Measurements from ENCODE around the gene ZNF260. TPM values are rescaled to one million over a fixed set of nuclear protein-coding genes. Genes with fewer than 3 reads are reported as not detected.

The ZNF260 gene
- 11.3 and 15.0 TPM in 2 replicates for total RNA-seq (2012; rRNA removed)
- polyA plus RNA-seq (2012; rRNA removed), result 2.5 and 4.0 TPM in 2 replicates
- polyA plus RNA-seq (2012; cell fraction: cytosol; rRNA removed), result 0.55 and 0.84 TPM in 2 replicates
- 3.2 and 4.7 TPM in 2 replicates for polyA plus RNA-seq (2012; cell fraction: nucleus; rRNA removed; ENCODE audit: low replicate concordance)
- Bru-seq, nascent RNA, result percentile 77 among the genes with signal in this experiment
- percentile 92 among the genes with signal in this experiment for BruChase-seq, experiment 1, labeled RNA remaining after a 6-hour chase
- BruChase-seq, experiment 2, labeled RNA remaining after a 2-hour chase, result percentile 93 among the genes with signal in this experiment
- long read RNA-seq, full-length matches to known transcripts, result 8 of 16 reads
- long read RNA-seq, partial matches to known transcripts, result 1 of 16 reads
- long read RNA-seq, other reads (novel, unspliced or antisense), result 7 of 16 reads

- Histone ChIP-seq H3K27ac (ENCODE audit: insufficient read depth, low read length) (peak within 1 kb of the TSS; percentile 92), H3K9me1 (ENCODE audit: insufficient read depth, low read length) (peaks cover 4% of the 10 kb centered on the region; the same call in 1 of the 2 replicates), H2BK5ac (ENCODE audit: low read depth, low read length, poor library complexity, severe bottlenecking) (peak within 1 kb of the TSS; percentile 88), H3K79me1 (ENCODE audit: low read depth in 1 of 2, low read length in 2 of 2) (peaks cover 16 to 24% of the 10 kb centered on the region in 2 experiments), H2BK120ac (ENCODE audit: low read depth, low read length) (peak within 1 kb of the TSS; percentile 96), H2AK9ac (replicated peaks; ENCODE audit: low read depth, low read length, poor library complexity) (peak within 1 kb of the TSS; percentile 78), H3K56ac (ENCODE audit: extremely low read depth, insufficient read depth, low read length) (peak within 1 kb of the TSS; percentile 92), H3K36me3 (ENCODE audit: control insufficient read depth, insufficient read depth, low read length) (peaks cover 9% of the 10 kb centered on the region; the same call in 1 of the 2 replicates), H3K4me3 (ENCODE audit: insufficient read depth, low read depth, low read length) (peak within 1 kb of the TSS; percentile 82), H4K8ac (ENCODE audit: low read depth in 2 of 2, low read length in 2 of 2) (peak within 1 kb of the TSS; percentile 94 to 100), H2BK20ac (ENCODE audit: low read depth, low read length) (peak within 1 kb of the TSS; percentile 72), H3K18ac (ENCODE audit: low read depth, low read length) (peak within 1 kb of the TSS; percentile 96), H4K91ac (ENCODE audit: insufficient read depth, low read depth, low read length) (peak within 1 kb of the TSS; percentile 95), H3K4ac (ENCODE audit: low read depth, low read length) (peak within 1 kb of the TSS; percentile 98), H2AFZ (replicated peaks; ENCODE audit: low read length, poor library complexity) (peak within 1 kb of the TSS; percentile 99), H4K5ac (ENCODE audit: low read depth, low read length) (peak within 1 kb of the TSS; percentile 98), H3K23ac (ENCODE audit: low read depth, low read length) (peak within 1 kb of the TSS; percentile 97), H3K4me2 (ENCODE audit: low read depth, low read length) (peak within 1 kb of the TSS; percentile 98), H2BK15ac (ENCODE audit: low read depth, low read length) (peak within 1 kb of the TSS; percentile 96; the same call in 1 of the 3 replicates), H3K27me3 (ENCODE audit: control insufficient read depth, insufficient read depth, low read length) (no peaks in the 10 kb centered on the region), H3K9me3 (ENCODE audit: control insufficient read depth, insufficient read depth, low read length) (peaks cover 17% of the 10 kb centered on the region), H3K9ac (ENCODE audit: low read depth, low read length) (peak within 1 kb of the TSS; percentile 95), H4K20me1 (ENCODE audit: insufficient read depth, low read length) (no peaks in the 10 kb centered on the region), H3K4me1 (ENCODE audit: control insufficient read depth, insufficient read depth, low read length) (0 out of 2 replicates have a peak, but pooled peaks cover 1% of the 10 kb centered on the region), H2AK5ac (ENCODE audit: low read depth, low read length) (peak within 1 kb of the TSS; percentile 76), H3K14ac (replicated peaks; ENCODE audit: low read depth, low read length) (peak within 1 kb of the TSS; percentile 98)
- in situ Hi-C loops (cut with MboI; ENCODE audit: low sequenced_read_pairs) (no loop called here), intact Hi-C loops (cut with micrococcal nuclease) (no loop called here), dilution Hi-C loops (cut with HindIII; ENCODE audit: low sequenced_read_pairs, unreplicated experiment) (no loop called here)
- TF ChIP-seq MXI1 (IDR thresholded peaks at IDR 0.05; ENCODE audit: borderline replicate concordance, low read depth, low read length) (0 out of 2 replicates have a peak, but pooled peaks have one; percentile 56), MAZ (IDR thresholded peaks at IDR 0.05; ENCODE audit: borderline replicate concordance, low read depth, low read length) (peak; percentile 93), CTCF (conservative IDR thresholded peaks at IDR 0.05; ENCODE audit: low read depth, low read length) (0 out of 2 replicates have a peak, but pooled peaks have one; percentile 5), MAFK (IDR thresholded peaks at IDR 0.05; ENCODE audit: low read depth, low read length) (peak; percentile 15; the same call in 1 of the 2 replicates), NFE2L2 (IDR thresholded peaks at IDR 0.05; ENCODE audit: low read depth, low read length) (no peak), RFX5 (IDR thresholded peaks at IDR 0.05; ENCODE audit: low read depth, low read length) (no peak), CHD1 (IDR thresholded peaks at IDR 0.05; ENCODE audit: low read depth, low read length) (no peak), BHLHE40 (IDR thresholded peaks at IDR 0.05; ENCODE audit: low read depth, low read length) (peak; percentile 94), POLR2A (IDR thresholded peaks at IDR 0.05; ENCODE audit: low read depth, low read length) (peak; percentile 70)
- TF ChIP-seq, protein P1, sequence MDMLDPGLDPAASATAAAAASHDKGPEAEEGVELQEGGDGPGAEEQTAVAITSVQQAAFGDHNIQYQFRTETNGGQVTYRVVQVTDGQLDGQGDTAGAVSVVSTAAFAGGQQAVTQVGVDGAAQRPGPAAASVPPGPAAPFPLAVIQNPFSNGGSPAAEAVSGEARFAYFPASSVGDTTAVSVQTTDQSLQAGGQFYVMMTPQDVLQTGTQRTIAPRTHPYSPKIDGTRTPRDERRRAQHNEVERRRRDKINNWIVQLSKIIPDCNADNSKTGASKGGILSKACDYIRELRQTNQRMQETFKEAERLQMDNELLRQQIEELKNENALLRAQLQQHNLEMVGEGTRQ (IDR thresholded peaks at IDR 0.05; ENCODE audit: low read depth, low read length), result peak; percentile 23; the same call in 1 of the 2 replicates
- 1% methylated on average over 19 of the region's 55 CpGs; no CpG with 5 or more reads in 1 of the 2 experiments for WGBS, 2 experiments (ENCODE audit: extremely low coverage in 2 of 2, insufficient read length in 1 of 2)
- ChIA-PET CTCF (interaction anchor here (0.6 kb wide), 1 partner anchor 148 kb away, joined by 3 read pairs; no protein-coding TSS in a partner anchor), POLR2A (ENCODE audit: unreplicated experiment) (no interaction called here)
- DNase-seq (peak; percentile 97), ATAC-seq (ENCODE audit: low read depth) (peak; percentile 95)
- BruUV-seq (replicated peaks), result no TSS peak
These were observed at the start of gene ZNF260 for GRCh38 chr19:36528194-36528920. Gene ZNF260 (minus strand): TSS chr19:36528271. CDS start chr19:36515238, 13,033 bp downstream.
